ENCODE measurements around the gene ARHGEF40.

DNA sequence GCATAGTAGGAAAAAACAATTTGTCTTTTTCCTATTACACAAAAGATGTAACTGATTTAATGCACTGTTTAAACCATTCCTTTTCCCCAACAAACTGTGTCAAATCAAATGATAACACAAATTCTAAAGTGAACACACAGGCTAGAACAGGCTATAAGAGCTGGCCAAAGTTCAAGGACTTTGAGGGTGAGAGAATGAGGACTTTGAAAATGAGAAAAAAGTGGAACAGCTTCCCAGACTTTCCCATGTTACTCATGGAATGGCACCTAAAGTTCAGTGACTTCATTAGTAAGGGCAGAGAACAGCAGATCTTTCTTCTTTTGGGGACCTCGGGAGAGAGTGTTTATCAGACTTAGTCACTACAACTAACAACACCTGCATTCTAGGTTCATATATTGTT is 53.3 kb downstream of the ARHGEF40 start:
- TF ChIP-seq, protein P1, sequence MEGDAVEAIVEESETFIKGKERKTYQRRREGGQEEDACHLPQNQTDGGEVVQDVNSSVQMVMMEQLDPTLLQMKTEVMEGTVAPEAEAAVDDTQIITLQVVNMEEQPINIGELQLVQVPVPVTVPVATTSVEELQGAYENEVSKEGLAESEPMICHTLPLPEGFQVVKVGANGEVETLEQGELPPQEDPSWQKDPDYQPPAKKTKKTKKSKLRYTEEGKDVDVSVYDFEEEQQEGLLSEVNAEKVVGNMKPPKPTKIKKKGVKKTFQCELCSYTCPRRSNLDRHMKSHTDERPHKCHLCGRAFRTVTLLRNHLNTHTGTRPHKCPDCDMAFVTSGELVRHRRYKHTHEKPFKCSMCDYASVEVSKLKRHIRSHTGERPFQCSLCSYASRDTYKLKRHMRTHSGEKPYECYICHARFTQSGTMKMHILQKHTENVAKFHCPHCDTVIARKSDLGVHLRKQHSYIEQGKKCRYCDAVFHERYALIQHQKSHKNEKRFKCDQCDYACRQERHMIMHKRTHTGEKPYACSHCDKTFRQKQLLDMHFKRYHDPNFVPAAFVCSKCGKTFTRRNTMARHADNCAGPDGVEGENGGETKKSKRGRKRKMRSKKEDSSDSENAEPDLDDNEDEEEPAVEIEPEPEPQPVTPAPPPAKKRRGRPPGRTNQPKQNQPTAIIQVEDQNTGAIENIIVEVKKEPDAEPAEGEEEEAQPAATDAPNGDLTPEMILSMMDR (optimal IDR thresholded peaks at IDR 0.05 in 1 of 3, IDR thresholded peaks at IDR 0.05 in 1 of 3, conservative IDR thresholded peaks at IDR 0.05 in 1 of 3; ENCODE audit: extremely low read depth in 1 of 3, insufficient read depth in 2 of 3, low read length in 3 of 3) = no peak
- no peak for TF ChIP-seq EZH2 (IDR thresholded peaks at IDR 0.05; ENCODE audit: low read length)
